Spleen (tissue), 11 donors: ENCODE data around the gene TEKT2. TPM values are rescaled to one million over a fixed set of nuclear protein-coding genes. Genes with fewer than 3 reads are reported as not detected.

Source experiments
- DNase-seq: peaks from one replicate; pipeline ENCODE4 v3.0.0-alpha.2; 2020
- H3K27ac ChIP-seq, 8 donors: fragments of 200-600 bp; sonication (generic) in 7 of 8; 1 replicate in 4 of 8; 2 replicates in 4 of 8; pipeline versions ENCODE4 v1.5.0 to v1.8.0; 2016 to 2021; ENCODE audit warnings: inconsistent platforms in 4 of 8, mild to moderate bottlenecking in 4 of 8, moderate library complexity in 1 of 8
- H3K27me3 ChIP-seq, 7 donors: fragments of 200-600 bp; sonication (generic) in 6 of 7; replicated peaks in 1 of 7; 1 replicate in 4 of 7; 2 replicates in 3 of 7; pipeline versions ENCODE4 v1.5.0 to v1.8.0; 2016 to 2021; ENCODE audit warnings: inconsistent platforms in 3 of 7, mild to moderate bottlenecking in 1 of 7
- H3K36me3 ChIP-seq, 6 donors: fragments of 200-600 bp; sonication (generic) in 5 of 6; 1 replicate in 4 of 6; 2 replicates in 2 of 6; pipeline versions ENCODE4 v1.5.0 to v1.8.0; 2016 to 2021; ENCODE audit warnings: inconsistent platforms in 2 of 6
- H3K4me1 ChIP-seq, 6 donors: fragments of 200-600 bp; sonication (generic) in 5 of 6; 1 replicate in 3 of 6; 2 replicates in 3 of 6; pipeline versions ENCODE4 v1.5.0 to v1.8.0; 2016 to 2021; ENCODE audit warnings: inconsistent platforms in 3 of 6
- H3K4me3 ChIP-seq, 8 donors: fragments of 200-600 bp; sonication (generic) in 7 of 8; 1 replicate in 4 of 8; 2 replicates in 4 of 8; pipeline versions ENCODE4 v1.5.0 to v1.8.0; 2016 to 2021; ENCODE audit warnings: inconsistent platforms in 4 of 8, mild to moderate bottlenecking in 4 of 8, moderate library complexity in 2 of 8
- H3K9me3 ChIP-seq, 8 donors: fragments of 200-600 bp; sonication (generic) in 7 of 8; 1 replicate in 4 of 8; 2 replicates in 4 of 8; pipeline versions ENCODE4 v1.5.0 to v1.8.0; 2016 to 2021; ENCODE audit warnings: inconsistent platforms in 4 of 8
- CTCF ChIP-seq, 11 experiments: fragments of 200-600 bp in 7 of 11; fragments of 450-650 bp in 4 of 11; sonication (generic) in 4 of 11; IDR thresholded peaks in 8 of 11; conservative IDR thresholded peaks in 3 of 11; 1 replicate in 7 of 11; 2 replicates in 4 of 11; pipeline versions ENCODE4 v1.4.0 to v1.8.0; 2016 to 2021; ENCODE audit warnings: antibody characterized with exemption in 11 of 11, inconsistent platforms in 4 of 11, mild to moderate bottlenecking in 1 of 11
- POLR2A ChIP-seq, 3 donors: fragments of 450-650 bp; IDR thresholded peaks; one replicate each; pipeline ENCODE4 v1.5.1; 2017; ENCODE audit warnings: antibody characterized with exemption in 3 of 3, mild to moderate bottlenecking in 1 of 3
- POLR2AphosphoS5 ChIP-seq, 3 donors: sonication (generic); formaldehyde crosslinking; IDR thresholded peaks; one replicate each; pipeline ENCODE4 v1.5.1; 2017; ENCODE audit warnings: antibody characterized with exemption in 3 of 3
- WGBS, 5 donors: extraction: QIAGEN DNeasy Blood & Tissue Kit in 3 of 5; methylation state at CpG; one replicate each; pipeline versions ENCODE4 v1.1.5 to v1.1.7; 2013 to 2018; 5-methylcytosine and 5-hydroxymethylcytosine counted together
- intact Hi-C: fragments of 100-400 bp; cut with DNase I; formaldehyde crosslinking; loops from one replicate; pipeline ENCODE4 v1.15.0; 2023; ENCODE audit warnings: low total_unique reads
- polyA plus RNA-seq, 3 donors: library from polyadenylated mRNA; stranded (reverse); fragments of 200-250 nt; gene quantifications; one replicate each; pipeline ENCODE4 v1.2.1, GENCODE V29; 2013
- total RNA-seq, 7 donors: library from RNA; depleted of rRNA in 3 of 7; stranded (reverse); fragments of >200 nt in 3 of 7; fragmentation: NEBNext Ultra II Directional in 4 of 7; extraction: Animal tissue kit (Norgen Biotek cat#: 25700) in 4 of 7; gene quantifications; one replicate each; pipeline versions ENCODE4 v1.1.0 to v1.2.1, GENCODE V29; 2016 to 2021
- donor health status: healthy with polysubstance abuse.
- donor health status: DM: no; HTN: no; CAD: no; lungs with moderate emphysema.
- donor health status: DM: no; HTN: no; CAD: no.
- donor health status: Bipolar disorder and iron deficiency.
- donor health status: healthy.
- donor health status: DM: no; HTN: no; CAD: no.
- donor health status: DM: yes; HTN: yes; CAD: no.

TEKT2 gene
- total and polyA plus RNA-seq, 10 donors, result 0.33 TPM; not detected in 9

GRCh38 chr1:36062315-36062714, 21.6 kb upstream of the TEKT2 start:
- no peaks in the 10 kb centered on the region for H3K9me3 ChIP-seq
- intact Hi-C loops, result no loop called here
- H3K27ac ChIP-seq, result no peak overlapping the region
- H3K4me1 ChIP-seq, result no peaks in the 10 kb centered on the region
- peaks cover 0 to 33% (median 0%) of the 10 kb centered on the region in 6 donors for H3K36me3 ChIP-seq
- no peaks in the 10 kb centered on the region for H3K27me3 ChIP-seq
- WGBS, 5 donors, result 92 to 100% (median 95%) methylated on average over 1 of the region's 1 CpG
- DNase-seq, result no peak
- no peak for TF ChIP-seq POLR2A (IDR thresholded peaks at IDR 0.05)
- no peak for TF ChIP-seq CTCF (IDR thresholded peaks at IDR 0.05 in 8 of 11, conservative IDR thresholded peaks at IDR 0.05 in 3 of 11)
- no peak for TF ChIP-seq POLR2AphosphoS5 (IDR thresholded peaks at IDR 0.05)
- H3K4me3 ChIP-seq, result no peak overlapping the region

- intact Hi-C loops, result no loop called here
- Histone ChIP-seq H3K9me3 (no peaks in the 10 kb centered on the region), H3K4me3 (no peak overlapping the region)
Observed at GRCh38 chr1:36067871-36068270, 16.0 kb upstream of the TEKT2 start.

GRCh38 chr1:36068866-36069265, 15.0 kb upstream of the TEKT2 start:
- H3K27me3 ChIP-seq, result no peaks in the 10 kb centered on the region
- WGBS, 5 donors, result 84 to 98% (median 94%) methylated on average over 2 of the region's 2 CpGs
- H3K9me3 ChIP-seq, result no peaks in the 10 kb centered on the region
- no peak overlapping the region for H3K27ac ChIP-seq
- DNase-seq, result no peak
- peaks cover 0 to 10% (median 0%) of the 10 kb centered on the region in 6 donors for H3K36me3 ChIP-seq
- no peak overlapping the region for H3K4me3 ChIP-seq
- H3K4me1 ChIP-seq, result no peaks in the 10 kb centered on the region
- TF ChIP-seq POLR2A (IDR thresholded peaks at IDR 0.05) (no peak), CTCF (IDR thresholded peaks at IDR 0.05 in 8 of 11, conservative IDR thresholded peaks at IDR 0.05 in 3 of 11) (no peak), POLR2AphosphoS5 (IDR thresholded peaks at IDR 0.05) (no peak)
- intact Hi-C loops, result no loop called here

More at GRCh38 chr1:36067871-36068270, 16.0 kb upstream of the TEKT2 start:
- no peaks in the 10 kb centered on the region for H3K27me3 ChIP-seq
- H3K27ac ChIP-seq, result no peak overlapping the region
- no peaks in the 10 kb centered on the region for H3K4me1 ChIP-seq
- DNase-seq, result no peak
- TF ChIP-seq CTCF (IDR thresholded peaks at IDR 0.05 in 8 of 11, conservative IDR thresholded peaks at IDR 0.05 in 3 of 11) (no peak), POLR2AphosphoS5 (IDR thresholded peaks at IDR 0.05) (no peak), POLR2A (IDR thresholded peaks at IDR 0.05) (no peak)
- peaks cover 0 to 13% (median 0%) of the 10 kb centered on the region in 6 donors for H3K36me3 ChIP-seq

- WGBS, 5 donors, result 89 to 94% (median 92%) methylated on average over 2 of the region's 2 CpGs
- H3K27ac ChIP-seq, result no peak overlapping the region
- DNase-seq, result no peak
- H3K36me3 ChIP-seq, result peaks cover 0 to 7% (median 0%) of the 10 kb centered on the region in 6 donors
- H3K27me3 ChIP-seq, result no peaks in the 10 kb centered on the region
- H3K9me3 ChIP-seq, result no peaks in the 10 kb centered on the region
- intact Hi-C loops, result no loop called here
- no peak overlapping the region for H3K4me3 ChIP-seq
- no peak for TF ChIP-seq POLR2A (IDR thresholded peaks at IDR 0.05)
- no peak for TF ChIP-seq CTCF (IDR thresholded peaks at IDR 0.05 in 8 of 11, conservative IDR thresholded peaks at IDR 0.05 in 3 of 11)
- TF ChIP-seq POLR2AphosphoS5 (IDR thresholded peaks at IDR 0.05), result no peak
- H3K4me1 ChIP-seq, result peaks cover 0 to 3% (median 0%) of the 10 kb centered on the region in 6 donors
Observed at GRCh38 chr1:36070349-36070748, 13.5 kb upstream of the TEKT2 start.
